ACHN (cell line): Measurements from ENCODE around the gene POU2AF3.

ENCODE experiments used
- DNase-seq: peaks from one replicate; pipeline ENCODE4 v3.0.0-alpha.2; 2015
- in situ Hi-C: cut with HindIII; loops from 2 replicates; pipeline ENCODE4 v1.10.0; 2017; ENCODE audit warnings: low sequenced_read_pairs, low pct_ligation_motif_present, low pct_unique_long_range_greater_than_20kb

The POU2AF3 gene

GRCh38 chr11:111320728-111321568 is 22.6 kb downstream of the POU2AF3 start:
- in situ Hi-C loops = no loop called here
- DNase-seq = no peak

GRCh38 chr11:111322534-111322933 is 24.2 kb downstream of the POU2AF3 start:
- DNase-seq = no peak
- in situ Hi-C loops = no loop called here

- no peak for DNase-seq
- in situ Hi-C loops = no loop called here
These were observed 26.0 kb downstream of the POU2AF3 start for GRCh38 chr11:111324277-111324720.

GRCh38 chr11:111325259-111325658 is 26.9 kb downstream of the POU2AF3 start:
- in situ Hi-C loops = no loop called here
- no peak for DNase-seq

GRCh38 chr11:111326824-111327223 is 28.5 kb downstream of the POU2AF3 start:
- in situ Hi-C loops = no loop called here
- DNase-seq = no peak

- in situ Hi-C loops = no loop called here
- no peak for DNase-seq
These were observed 29.7 kb downstream of the POU2AF3 start for GRCh38 chr11:111327908-111328624.

- no peak for DNase-seq
- in situ Hi-C loops = no loop called here
These were observed 31.2 kb downstream of the POU2AF3 start for GRCh38 chr11:111329306-111330204.

- in situ Hi-C loops = no loop called here
- no peak for DNase-seq
These were observed 32.0 kb downstream of the POU2AF3 start for GRCh38 chr11:111330234-111330893.

- no peak for DNase-seq
- in situ Hi-C loops = no loop called here
These were observed 33.5 kb downstream of the POU2AF3 start for GRCh38 chr11:111331711-111332479.

- in situ Hi-C loops = no loop called here
- no peak for DNase-seq
These were observed 36.5 kb downstream of the POU2AF3 start for GRCh38 chr11:111334532-111335502.

GRCh38 chr11:111335549-111335948 is 37.2 kb downstream of the POU2AF3 start:
- in situ Hi-C loops = no loop called here
- DNase-seq = no peak

GRCh38 chr11:111336062-111336461 is 37.7 kb downstream of the POU2AF3 start:
- no peak for DNase-seq
- in situ Hi-C loops = no loop called here

GRCh38 chr11:111336582-111337256 is 38.4 kb downstream of the POU2AF3 start:
- in situ Hi-C loops = no loop called here
- no peak for DNase-seq

- DNase-seq = no peak
- in situ Hi-C loops = no loop called here
These were observed 41.5 kb downstream of the POU2AF3 start for GRCh38 chr11:111339758-111340388.

GRCh38 chr11:111342329-111342728 is 44.0 kb downstream of the POU2AF3 start:
- in situ Hi-C loops = no loop called here

GRCh38 chr11:111344032-111344431 is 45.7 kb downstream of the POU2AF3 start:
- DNase-seq = no peak
- in situ Hi-C loops = no loop called here

More at GRCh38 chr11:111342329-111342728, 44.0 kb downstream of the POU2AF3 start:
- no peak for DNase-seq
